Left ventricle myocardium superior (tissue), 1 donor: ENCODE results near the gene FBP1. TPM values are rescaled to one million over a fixed set of nuclear protein-coding genes. Genes with fewer than 3 reads are reported as not detected.
"Not testable (repeated sequence)": the region's sequence is repeated elsewhere in the genome, so short reads cannot be mapped to it uniquely, and the experiment has no call there.

ENCODE experiments used
- ATAC-seq: fragments of 200-7000 bp; cut with Tn5 transposase; one replicate; pipeline ENCODE4 v1.9.1; 2020; ENCODE audit warnings: mild to moderate bottlenecking, moderate library complexity
- DNase-seq: peaks from one replicate; pipeline ENCODE4 v3.0.0-alpha.2; 2020
- intact Hi-C: fragments of 100-400 bp; cut with micrococcal nuclease; formaldehyde crosslinking; loops from one replicate; pipeline ENCODE4 v1.11.0; 2022
- total RNA-seq: library from RNA; stranded (reverse); fragmentation: NEBNext Ultra II Directional; extraction: Animal tissue kit (Norgen Biotek cat#: 25700); gene quantifications from one replicate; pipeline ENCODE4 v1.2.1, GENCODE V29; 2021
- donor health status: DM: no; HTN: yes; CAD: no; lungs with severe emphysema.

FBP1 gene
- total RNA-seq, 1 donor from 2014 or later, result 1.3 TPM

- DNase-seq, ATAC-seq, intact Hi-C loops: not testable (repeated sequence)
Measured at GRCh38 chr9:94591046-94591545, 48.2 kb downstream of the FBP1 start.

DNA sequence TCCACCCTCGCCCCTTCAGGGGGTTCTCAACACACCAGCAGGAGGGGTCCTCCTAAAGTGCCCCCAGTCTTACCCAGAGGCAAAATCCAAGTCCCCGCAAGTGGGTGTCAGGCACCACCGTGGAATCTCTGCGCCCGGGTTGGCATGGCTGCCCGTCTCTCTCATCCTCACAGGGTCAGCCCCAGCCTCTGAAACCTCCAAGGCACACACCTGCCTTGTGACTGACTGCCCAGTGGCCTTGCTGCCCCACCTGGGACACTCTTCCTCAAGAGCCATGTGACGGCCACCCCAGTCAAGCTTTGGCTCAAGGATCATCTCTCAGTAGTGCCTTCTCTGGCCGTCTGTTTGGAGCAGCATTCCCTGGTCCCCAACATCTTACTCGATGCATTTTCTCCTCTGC is 50.6 kb downstream of the FBP1 start:
- ATAC-seq (no peak), DNase-seq (no peak)
- intact Hi-C loops, result no loop called here

- ATAC-seq, result no peak
- DNase-seq, result no peak
- intact Hi-C loops, result no loop called here
Measured at GRCh38 chr9:94586814-94587213, 52.5 kb downstream of the FBP1 start.

DNA sequence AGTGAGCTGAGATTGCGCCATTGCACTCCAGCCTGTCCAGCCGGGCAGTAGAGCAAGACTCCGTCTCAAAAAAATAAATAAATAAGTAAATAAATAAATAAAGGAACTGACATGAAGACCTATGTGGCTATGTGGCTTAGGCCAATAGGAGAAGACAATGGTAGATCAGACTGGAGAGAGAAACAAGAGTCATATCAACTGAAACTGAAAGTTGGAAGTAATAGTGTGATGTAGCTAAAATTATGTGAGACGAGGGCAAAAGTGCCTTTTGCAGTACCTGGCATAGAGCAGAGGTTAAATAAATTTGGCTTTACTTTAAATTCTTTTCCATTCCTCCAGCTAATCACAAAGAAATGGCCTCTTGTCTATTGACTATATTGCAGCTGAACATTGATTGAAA is 53.0 kb downstream of the FBP1 start:
- ATAC-seq (no peak), DNase-seq (no peak)
- intact Hi-C loops, result no loop called here

DNA sequence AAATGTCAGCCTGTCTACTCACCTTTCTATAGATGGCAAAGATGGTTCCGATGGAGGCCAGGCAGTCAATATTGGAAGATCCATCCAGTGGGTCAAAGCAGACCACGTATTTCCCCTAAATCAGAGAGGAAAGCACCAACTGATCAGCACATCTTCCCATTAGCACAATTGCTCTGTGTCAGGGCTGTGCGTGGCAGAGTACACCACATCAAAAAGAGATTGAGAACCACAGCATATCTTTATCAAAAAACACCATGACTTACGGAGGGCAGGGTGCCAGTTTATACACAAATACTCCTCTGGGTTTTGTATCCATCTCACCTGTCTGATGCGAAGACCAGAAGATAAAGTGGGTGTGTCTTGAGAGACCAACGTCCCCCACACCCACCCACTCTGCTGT is 54.8 kb downstream of the FBP1 start:
- intact Hi-C loops, result no loop called here
- no peak for DNase-seq
- no peak for ATAC-seq

DNA sequence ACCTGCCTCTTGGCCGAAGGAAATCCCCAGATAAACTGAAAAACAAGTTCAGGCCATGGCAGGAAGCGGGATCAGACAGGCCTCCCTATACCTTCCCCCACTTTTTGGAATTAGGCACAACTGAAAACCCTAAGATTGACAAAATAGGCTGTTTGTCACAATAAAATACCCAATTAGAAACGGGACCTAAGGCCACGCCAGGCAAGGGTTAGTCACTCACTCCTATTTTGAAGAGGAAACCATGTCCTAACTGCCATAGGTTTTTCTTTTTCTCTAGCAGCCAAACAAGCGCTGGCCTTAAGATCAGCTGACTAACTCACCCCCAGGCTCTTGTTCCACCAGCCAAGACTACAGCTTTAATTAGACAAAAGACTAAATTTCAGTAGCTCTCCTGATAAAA is 57.6 kb downstream of the FBP1 start:
- ATAC-seq (no peak), DNase-seq (no peak)
- intact Hi-C loops, result no loop called here

DNA sequence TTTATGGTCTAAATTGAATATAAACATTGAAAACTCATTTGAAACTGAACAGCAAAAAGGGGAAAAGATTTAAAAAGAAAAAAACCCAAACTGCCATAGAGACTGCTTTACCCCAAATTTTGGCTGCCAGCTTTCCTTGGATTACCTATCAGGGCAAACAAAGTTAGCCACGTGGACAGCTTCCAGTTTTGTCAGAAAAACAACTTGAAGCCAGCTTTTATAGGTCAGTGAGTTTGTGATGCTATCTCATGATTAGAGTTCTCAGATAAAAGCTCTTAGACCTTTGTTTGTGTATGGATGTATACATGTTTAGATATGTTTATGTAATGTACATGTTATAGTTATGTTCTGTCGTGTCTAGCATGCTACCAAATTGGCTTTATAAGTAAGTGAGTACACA is 61.7 kb downstream of the FBP1 start:
- DNase-seq (no peak), ATAC-seq (no peak)
- intact Hi-C loops, result no loop called here

- ATAC-seq, result no peak
- intact Hi-C loops, result no loop called here
- no peak for DNase-seq
Measured at GRCh38 chr9:94577036-94577435, 62.3 kb downstream of the FBP1 start.

DNA sequence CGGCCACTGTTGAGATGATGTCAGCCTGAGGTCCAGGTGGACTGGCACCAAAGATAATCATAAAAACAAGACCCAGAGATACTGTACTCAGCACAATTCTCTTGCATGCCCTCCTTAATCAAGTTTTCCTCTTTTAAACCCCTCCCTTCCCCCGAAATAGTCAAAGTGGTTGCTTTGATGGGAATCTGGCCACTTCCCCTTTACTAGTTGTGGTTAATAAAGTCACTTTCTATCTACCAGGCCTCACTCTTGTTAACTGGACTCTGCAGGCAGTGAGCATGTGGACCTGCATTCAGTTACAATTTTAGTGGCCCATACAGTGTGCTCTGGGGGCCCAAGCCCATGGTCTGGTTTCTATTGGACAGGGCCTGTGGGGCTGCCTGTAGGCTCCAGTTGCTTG is 63.2 kb downstream of the FBP1 start:
- ATAC-seq, result no peak
- intact Hi-C loops, result no loop called here
- no peak for DNase-seq

- intact Hi-C loops, result no loop called here
- DNase-seq (no peak), ATAC-seq (no peak)
Measured at GRCh38 chr9:94568972-94569712, 70.2 kb downstream of the FBP1 start.

GRCh38 chr9:94568250-94568889 is 70.9 kb downstream of the FBP1 start:
- ATAC-seq, result peak; percentile 80
- intact Hi-C loops, result no loop called here
- DNase-seq, result no peak

- intact Hi-C loops, result no loop called here
Measured at GRCh38 chr9:94567271-94567670, 72.0 kb downstream of the FBP1 start.

DNA sequence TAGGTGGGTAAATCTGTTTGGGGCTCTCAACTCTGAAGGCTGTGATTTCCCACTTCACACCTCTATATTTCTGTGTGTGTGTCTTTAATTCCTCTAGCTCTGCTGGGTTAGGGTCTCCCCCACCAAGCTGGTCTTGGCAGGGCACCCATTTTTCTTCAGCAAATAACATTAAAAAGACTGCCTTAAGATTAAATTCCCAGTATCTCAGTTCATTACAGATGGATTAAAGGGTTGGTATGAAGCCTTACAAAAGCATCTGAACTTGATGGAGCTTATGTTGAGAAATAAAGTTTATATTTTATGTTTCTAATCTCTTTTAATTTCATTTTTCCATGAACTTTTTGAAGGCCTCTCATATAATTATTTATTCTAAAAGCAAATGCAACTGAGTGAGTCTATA is 72.8 kb downstream of the FBP1 start:
- no peak for DNase-seq
- intact Hi-C loops, result no loop called here
- ATAC-seq, result no peak

More at GRCh38 chr9:94567271-94567670, 72.0 kb downstream of the FBP1 start:
- ATAC-seq (no peak), DNase-seq (no peak)

GRCh38 chr9:94564279-94564678 is 75.0 kb downstream of the FBP1 start:
- intact Hi-C loops, DNase-seq, ATAC-seq: not testable (repeated sequence)

DNA sequence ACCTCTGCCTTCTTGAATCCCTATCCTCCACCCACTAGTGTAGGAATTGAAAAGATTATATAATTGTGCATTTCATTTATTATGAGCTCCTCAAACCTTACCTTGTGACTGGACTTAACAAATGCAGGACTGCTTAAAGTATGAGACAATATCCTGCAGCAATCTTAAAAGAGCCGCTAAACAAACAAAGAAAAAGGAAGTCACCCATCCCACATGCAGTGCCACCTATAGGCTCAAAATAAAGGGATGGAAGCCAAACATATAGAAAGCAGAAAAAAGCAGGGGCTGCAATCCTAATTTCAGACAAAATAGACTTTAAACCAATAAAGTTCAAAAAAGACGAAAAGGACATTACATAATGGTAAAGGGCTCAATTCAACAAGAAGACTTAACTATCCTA is 75.8 kb downstream of the FBP1 start:
- intact Hi-C loops, result no loop called here
- DNase-seq (no peak), ATAC-seq (no peak)

- intact Hi-C loops, result no loop called here
- DNase-seq (no peak), ATAC-seq (no peak)
Measured at GRCh38 chr9:94560237-94560636, 79.1 kb downstream of the FBP1 start.

GRCh38 chr9:94557376-94557775 is 81.9 kb downstream of the FBP1 start:
- no peak for DNase-seq
- ATAC-seq, result no peak
- intact Hi-C loops, result no loop called here

DNA sequence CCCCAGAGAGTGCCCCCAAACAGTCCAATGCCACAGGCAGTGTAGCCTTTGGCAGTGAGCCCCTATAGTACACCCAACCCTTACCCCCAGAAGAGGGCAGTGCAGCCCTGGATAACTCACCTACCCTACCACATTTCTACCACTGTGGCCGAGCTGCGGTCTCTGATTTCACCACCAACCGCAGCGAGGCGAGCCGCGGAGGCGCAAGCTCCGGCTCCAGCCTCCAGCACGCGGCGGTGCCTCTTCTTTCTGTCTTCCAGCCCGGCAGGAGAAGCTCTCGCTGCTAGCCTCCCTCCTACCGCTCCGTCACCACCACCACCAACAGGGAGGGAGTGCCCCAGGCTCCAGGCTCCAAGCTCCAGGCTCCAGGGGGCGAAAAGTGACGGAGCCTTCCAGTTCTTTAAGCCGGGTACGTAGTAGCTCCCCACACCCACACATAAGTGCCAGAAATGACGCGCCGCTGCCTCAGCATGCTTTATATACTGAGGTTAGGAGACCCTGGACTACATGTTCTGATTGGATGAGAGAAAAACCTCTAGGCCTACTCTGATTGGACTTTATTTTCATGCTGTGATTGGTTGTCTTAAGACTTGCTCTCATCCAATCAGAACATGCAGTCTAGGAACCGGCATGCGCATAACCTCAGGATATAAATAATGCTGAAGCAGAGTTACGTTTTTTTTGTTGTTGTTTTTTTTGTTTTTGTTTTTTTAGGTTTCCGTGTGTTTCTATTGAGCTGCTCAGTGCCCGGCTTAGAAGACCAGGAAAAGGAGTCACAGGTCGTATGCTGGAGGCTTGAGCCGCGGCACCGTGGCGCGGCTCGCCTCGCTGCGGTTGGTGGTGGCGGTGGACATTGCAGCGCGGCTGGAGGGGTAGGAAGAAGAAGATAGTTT is 84.6 kb downstream of the FBP1 start, which contains the start of gene PCAT7:
PCAT7 (plus strand) TSS at position 645 of the 893 bp plus-strand sequence.
- DNase-seq (peak; percentile 49), ATAC-seq (peak; percentile 91)
- intact Hi-C loops, result no loop called here

GRCh38 chr9:94554078-94554438 is 85.3 kb downstream of the FBP1 start:
- DNase-seq (no peak), ATAC-seq (no peak)
- intact Hi-C loops, result no loop called here
